GM18507 (cell line): ENCODE data around the gene ST7.
A peak's percentile ranks its signal among the peaks of the same experiment; 100 is the strongest.
"Not testable (repeated sequence)": the region's sequence is repeated elsewhere in the genome, so short reads cannot be mapped to it uniquely, and the experiment has no call there.

ENCODE experiments used
- DNase-seq: peaks from one replicate; pipeline ENCODE4 v3.0.0; 2011; ENCODE audit warnings: low read depth; ENCODE audit not compliant: insufficient read length; ENCODE audit errors: extremely low spot score
- FAIRE-seq: peaks from 2 replicates; lab custom pipeline; 2011; peaks lifted over from hg19 to GRCh38; lab: Jason Lieb, UNC

Gene ST7

DNA sequence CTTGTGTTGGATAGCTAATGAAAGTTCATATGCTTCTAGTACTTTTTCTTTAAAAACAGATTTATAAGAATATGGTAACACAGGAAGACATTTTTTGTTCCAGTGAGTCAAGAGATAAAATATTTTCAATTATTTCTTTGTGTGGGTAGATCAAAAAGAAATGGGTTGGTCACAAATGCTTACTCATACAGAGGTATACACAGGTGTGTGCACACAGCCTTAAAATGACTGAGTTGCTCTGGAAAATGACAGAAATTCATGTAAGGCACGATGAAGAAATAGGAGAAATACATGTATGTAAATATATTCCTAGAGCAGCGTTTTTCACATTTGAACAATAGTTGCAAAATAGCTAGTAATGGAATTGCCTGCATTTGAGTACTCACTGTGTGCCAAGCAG, 66.0 kb downstream of the ST7 start:
- FAIRE-seq (no peak), DNase-seq (no peak)

DNA sequence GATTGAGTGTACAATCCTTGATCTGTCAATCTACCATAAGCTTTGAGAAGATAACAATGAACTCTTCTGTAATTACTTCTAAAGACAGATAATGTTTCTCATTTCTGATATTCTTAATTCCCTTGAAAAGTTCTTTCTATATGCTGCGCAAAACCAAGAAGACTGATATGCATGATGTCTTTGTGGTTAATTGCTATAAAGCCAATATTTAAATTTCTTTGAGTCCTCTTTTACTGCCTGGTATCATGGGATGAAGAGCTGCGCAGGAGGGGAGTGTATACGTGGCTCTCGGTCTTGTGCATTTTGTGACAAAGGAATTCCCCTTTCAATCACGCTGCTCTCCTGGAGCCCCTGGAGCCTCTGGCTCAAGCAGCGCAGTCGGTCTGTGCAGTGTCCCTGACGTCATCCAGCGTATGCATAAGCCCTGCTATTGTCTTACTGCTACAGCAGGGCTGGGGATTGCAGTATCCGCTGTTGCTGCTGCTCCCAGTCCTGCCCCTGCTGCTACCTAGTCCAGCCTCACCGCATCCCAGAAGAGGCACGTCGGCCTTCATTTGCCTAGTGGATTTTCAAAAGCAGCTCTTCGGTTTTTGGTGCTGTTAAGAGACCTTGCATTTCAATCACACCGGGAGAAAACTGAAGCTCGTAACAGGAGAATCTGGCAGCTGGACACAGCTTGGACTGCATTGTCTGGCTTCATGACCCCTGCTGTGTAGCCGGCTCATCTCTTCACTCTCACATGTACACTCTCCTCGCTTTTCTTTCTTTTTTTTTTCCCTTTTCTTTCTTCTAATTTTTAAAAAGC, 66.7 kb downstream of the ST7 start:
- DNase-seq, result no peak
- no peak for FAIRE-seq

DNA sequence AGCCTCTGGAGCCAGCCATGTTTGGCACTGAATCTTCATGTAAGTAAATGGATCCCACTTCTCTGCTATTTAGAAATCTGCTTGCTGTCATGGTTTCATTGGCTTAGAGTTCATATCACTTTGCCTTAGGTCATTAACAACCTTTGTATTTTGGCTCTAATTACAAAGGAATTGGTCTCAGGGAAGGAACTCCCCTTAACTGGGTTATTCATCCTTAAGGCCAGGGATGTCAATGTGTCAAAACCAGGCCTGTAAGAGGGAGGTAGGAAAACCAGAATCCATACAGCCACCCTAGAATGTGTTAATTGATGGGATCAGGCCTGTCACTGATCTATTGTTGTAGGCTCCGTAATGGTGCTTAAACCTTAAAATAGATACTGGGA, 67.3 kb downstream of the ST7 start:
- DNase-seq, result no peak
- no peak for FAIRE-seq

DNA sequence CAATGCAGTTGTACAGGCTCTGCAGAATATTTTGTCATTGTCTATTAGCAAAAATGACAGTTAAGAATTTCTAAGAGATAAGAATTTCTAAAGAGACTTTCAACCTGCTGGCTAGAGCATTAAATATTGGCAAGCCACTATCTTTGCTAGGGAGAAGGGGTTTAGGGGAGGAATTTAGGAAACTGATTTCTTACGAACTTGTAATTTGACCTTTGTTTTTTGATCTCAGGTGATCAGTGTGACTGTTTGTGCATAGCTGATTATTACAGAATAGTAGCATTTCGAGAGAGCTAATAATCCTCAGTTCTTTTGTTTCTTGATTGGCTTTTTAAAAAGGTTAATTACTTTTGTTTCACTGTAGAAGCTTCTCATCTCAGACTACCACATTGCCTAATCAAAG, 68.1 kb downstream of the ST7 start:
- no peak for FAIRE-seq

DNA sequence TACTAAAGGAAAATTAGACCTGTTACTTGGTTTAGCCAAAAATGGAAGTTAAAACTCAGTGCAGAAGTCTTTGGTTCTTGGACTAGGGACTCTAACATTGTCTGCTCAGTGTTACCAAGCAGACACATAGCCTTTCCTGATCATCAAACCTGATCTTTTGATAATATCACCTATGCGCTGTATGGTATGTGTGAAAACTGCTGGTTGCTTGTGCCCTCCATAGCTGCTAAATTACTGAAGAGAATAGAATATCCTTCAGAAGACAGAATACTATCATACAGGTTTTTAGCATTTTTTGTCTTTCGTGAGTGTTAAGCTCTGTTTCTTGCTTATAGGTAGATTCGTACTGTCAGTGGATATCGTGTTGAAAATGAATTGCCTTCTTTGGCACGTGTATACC, 68.7 kb downstream of the ST7 start:
- DNase-seq, result no peak
- FAIRE-seq, result no peak

More for the DNA sequence above, 68.1 kb downstream of the ST7 start:
- no peak for DNase-seq

DNA sequence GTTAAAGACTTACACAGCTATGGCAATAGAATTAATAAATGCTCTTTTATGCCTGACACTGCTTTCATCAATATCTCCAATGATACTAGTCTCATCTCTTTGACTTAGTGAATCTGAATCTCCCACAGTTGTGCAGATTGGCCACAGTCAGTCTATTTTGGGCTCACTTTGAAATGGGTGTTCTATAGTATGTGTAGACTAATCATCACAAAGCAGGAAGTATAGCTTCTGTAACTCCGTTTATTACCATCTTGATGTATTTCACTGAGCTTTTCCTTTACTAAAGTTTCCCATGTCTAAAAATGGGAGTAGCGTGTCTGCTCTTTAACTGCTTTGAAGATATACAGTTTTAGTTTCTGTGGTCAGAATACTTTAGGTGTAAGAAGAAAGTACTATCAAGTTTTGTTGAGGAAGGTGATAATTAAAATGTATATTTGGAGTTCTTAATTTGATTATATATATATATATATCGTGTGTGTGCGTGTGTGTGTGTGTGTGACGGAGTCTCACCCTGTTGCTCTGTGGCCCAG, 70.1 kb downstream of the ST7 start:
- DNase-seq (no peak), FAIRE-seq (peak; percentile 56)

DNA sequence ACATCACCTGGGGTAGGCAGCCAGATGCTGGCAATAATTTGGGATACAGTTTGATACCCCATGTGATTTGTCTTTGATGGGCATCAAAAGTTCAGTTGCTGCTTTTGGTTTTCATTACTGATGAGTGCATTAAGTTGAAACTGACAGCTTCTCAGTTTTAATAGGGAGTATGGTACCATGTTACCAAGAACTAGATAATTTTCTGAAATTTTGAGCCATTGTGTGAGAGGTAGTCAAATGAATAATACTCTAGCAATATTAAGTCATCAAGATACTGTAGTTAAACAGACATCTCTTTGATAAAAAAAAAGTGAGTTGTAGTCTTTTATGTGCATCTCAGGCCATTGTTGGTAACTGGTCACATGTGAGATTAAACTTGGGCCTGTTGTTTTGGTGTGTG, 71.5 kb downstream of the ST7 start:
- FAIRE-seq, result peak; percentile 46

DNA sequence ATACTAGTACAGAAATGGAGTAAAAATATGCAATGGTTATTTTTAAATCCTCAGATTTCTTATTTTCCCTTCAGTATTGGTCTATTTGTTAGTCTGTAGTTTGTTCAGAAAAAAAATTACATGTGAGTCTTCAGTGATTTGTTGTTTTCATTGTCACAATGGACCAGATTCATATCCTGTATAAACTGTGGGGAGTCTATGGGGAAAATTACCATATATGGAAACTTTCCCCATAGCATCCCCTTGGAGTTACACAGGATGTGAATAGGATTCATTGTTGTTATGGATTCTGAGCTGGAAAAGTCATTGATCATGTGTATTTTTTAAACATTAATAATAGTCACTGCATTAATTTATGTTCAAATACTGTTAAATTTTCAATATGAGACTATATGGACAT, 72.6 kb downstream of the ST7 start:
- FAIRE-seq, result no peak
- no peak for DNase-seq

More for the DNA sequence above, 71.5 kb downstream of the ST7 start:
- no peak for DNase-seq

DNA sequence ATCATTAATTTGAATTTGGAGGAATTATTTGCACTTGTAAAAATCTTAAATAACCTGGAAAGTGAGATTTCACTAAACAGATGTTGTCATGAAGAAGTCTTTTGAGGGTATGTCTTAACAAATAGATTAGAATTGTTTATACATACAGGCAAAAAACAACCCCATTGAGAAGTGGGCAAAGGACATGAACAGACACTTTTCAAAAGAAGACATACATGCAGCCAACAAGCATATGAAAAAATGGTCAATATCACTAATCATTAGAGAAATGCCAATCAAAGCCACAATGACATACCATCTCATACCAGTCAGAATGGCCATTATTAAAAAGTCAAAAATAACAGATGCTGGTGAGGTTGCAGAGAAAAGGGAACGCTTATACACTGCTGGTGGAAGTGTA, 77.0 kb downstream of the ST7 start:
- not testable (repeated sequence) for FAIRE-seq, DNase-seq

DNA sequence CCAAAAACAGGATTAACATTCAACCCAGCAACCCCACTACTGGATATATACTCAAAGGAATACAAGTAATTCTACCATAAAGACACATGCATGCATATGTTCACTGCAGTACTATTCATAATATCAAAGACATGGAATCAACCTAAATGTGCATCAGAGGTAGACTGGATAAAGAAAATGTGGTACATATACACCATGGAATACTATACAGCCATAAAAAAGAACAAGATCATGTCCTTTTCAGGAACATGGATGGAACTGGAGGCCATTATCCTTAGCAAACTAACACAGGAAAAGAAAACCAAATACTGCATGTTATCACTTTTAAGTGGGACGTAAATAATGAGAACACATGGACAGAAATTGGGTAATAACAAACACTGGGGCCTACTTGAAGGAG, 77.5 kb downstream of the ST7 start:
- FAIRE-seq, DNase-seq: not testable (repeated sequence)

DNA sequence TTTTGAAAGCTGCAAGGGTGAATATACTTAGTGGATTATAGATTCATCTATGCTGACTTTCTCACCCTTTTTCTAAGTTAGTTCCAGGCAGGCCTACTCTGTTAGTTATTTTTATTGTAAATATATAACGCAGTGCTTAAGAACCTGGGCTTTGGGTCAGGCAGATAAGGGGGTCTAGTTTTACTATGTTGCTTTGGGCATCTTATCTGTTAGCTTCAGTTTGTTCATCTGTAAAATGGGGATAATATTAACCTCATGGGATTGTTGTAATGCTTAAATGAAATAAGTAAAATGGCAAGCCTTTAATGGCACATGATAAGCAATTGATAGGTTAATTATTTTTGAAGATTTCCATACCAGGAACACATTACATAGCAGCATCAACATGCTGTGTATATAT, 79.5 kb downstream of the ST7 start:
- DNase-seq, result no peak
- FAIRE-seq, result no peak

DNA sequence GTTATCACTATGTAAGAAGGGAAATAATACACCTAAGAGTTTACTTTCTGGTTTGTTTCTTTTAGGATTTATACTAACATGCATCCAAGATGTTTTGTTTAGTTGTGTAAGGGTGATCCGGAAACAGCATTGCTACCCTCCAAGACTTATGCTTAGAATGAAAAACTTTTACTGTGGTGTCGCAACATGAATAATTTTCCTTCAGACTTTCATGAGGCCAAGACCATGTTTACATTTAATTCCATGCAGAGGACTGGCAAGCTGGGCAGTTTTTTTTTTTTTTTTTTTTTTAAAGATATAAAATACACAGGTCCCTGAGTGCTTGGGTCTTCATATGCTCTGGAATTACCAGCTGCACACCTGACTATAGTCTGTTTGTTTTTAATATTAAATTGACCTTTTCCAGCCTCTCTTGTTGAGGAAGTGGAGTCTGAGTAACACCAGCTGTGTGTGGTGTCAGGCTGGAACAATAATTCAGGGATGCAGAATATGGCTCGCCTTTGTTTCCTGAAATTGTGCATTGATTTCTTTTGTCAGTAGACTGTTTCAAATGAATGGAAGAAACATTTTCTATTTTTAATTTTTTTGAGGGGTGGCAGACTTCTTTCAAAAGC, 81.7 kb downstream of the ST7 start:
- DNase-seq (no peak), FAIRE-seq (no peak)

DNA sequence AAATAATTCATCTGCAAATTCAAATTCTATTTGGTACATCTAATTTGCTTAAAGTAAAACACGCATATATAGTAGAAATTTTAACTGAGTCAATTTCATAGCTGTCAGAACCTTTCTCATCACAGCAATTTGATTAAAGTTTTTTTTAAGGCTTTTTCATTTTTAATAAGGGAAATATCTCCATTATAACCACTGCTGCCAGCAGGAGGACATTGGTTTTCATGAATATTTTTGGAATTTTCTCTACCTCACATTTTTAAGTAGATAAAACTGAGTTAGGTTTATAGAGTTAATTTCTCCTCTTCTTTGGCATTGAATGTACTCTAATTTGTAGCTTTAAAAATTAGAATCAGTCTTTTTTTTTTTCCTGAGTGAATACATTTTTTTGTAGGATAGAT, 82.2 kb downstream of the ST7 start:
- no peak for FAIRE-seq
- no peak for DNase-seq

DNA sequence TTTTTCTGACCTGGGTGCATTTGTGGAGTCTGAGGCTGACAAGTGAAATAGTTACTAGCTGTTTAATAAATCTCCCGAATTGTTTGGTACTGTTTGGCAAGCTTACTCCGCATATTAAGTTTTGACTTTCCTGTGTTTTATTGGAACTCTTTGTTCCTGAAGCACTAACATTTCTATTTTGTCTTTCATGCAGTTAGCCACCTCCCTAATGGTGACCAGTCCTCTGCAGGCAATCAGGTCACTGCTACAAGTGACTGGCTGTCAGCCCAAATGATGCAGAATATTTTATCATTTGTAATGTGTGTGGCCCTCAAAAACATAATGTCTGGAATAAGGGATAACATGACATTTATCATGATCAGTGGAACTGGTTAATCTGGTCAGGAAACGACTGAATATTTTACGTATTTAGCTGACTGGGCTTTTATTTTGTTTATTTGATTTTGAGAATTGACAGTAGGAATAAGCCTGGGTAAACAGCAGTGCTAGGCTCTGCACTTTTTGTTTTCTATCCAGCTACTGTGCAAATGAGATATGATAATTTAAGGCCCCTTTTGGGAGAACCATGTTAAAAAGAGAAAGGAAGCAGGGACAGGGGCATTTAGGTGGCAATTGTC, 82.9 kb downstream of the ST7 start:
- FAIRE-seq (no peak), DNase-seq (no peak)

DNA sequence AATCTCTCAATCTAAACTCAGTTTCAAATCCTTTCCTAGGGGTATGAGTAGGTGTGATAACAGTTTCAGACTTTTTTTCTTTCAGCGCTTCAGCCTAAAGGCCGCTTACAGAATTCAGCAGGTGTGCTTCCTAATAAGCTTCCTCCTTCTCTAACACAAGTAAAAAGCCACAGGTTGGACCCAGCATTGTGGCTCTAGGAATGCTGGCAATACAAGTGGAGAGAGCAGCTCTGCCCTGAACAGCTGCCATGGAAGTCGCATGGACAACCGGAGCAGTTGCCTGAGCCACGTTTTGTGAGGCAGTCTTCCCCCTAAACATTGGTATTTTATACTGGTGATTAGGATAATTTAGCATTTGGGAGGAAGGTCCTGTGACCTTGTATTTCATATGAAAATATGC, 83.5 kb downstream of the ST7 start:
- no peak for FAIRE-seq
- DNase-seq, result no peak

DNA sequence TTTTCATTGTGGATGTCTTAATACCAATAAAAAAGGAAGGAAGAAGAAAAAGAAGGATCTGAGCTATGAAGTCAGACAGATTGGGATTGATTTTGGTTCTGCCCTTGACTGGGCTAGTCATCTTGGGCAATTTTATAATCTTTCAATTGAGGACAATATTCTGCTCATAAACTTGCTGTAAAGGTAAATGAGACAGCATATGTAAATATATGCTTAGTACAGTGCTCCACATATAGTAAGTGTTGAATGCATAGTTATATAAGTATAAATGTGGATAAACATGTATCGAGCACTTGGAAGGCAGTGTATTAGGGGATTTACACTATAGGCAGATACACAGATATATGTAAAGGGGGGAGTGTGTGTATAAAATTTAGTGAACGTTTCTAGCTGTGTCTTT, 85.1 kb downstream of the ST7 start:
- DNase-seq (no peak), FAIRE-seq (no peak)

DNA sequence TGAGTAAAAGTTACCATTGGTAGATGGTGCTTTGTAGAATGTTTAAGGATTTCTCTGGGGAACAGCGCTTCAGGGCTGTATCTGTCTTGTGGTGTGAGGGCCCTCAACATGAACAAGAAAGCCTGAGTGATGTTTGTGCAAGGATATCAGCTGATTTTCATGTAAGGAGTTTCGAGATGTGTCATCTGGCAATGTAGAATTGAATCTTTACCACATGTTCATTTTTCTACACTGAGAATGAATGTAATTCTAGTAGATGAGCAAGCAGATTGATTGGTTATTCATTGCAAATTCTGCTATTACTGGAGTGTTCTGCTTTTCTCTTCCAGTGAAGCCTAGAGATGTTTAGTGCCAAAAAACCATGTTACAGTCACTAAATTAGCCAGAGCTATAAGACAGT, 87.7 kb downstream of the ST7 start:
- FAIRE-seq (peak; percentile 58), DNase-seq (peak; percentile 25)

DNA sequence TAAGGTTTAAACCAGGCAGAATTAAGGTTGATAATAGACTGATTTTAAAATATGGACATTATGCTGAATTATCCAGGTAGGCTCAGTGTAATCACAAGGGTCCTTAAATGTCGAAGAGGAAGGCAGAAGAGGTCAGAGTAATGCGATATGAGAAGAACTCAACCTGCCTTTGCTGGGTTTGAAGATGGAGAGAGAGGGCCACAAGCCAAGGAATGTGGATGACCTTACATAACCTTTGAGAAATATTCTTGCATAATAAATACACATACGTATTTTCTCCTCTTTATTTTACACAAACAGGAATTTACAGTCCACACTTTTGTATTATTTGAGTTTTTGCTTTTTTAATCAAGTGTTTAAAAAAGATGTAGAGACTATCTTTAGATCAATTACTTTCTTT, 88.5 kb downstream of the ST7 start:
- no peak for DNase-seq
- no peak for FAIRE-seq

DNA sequence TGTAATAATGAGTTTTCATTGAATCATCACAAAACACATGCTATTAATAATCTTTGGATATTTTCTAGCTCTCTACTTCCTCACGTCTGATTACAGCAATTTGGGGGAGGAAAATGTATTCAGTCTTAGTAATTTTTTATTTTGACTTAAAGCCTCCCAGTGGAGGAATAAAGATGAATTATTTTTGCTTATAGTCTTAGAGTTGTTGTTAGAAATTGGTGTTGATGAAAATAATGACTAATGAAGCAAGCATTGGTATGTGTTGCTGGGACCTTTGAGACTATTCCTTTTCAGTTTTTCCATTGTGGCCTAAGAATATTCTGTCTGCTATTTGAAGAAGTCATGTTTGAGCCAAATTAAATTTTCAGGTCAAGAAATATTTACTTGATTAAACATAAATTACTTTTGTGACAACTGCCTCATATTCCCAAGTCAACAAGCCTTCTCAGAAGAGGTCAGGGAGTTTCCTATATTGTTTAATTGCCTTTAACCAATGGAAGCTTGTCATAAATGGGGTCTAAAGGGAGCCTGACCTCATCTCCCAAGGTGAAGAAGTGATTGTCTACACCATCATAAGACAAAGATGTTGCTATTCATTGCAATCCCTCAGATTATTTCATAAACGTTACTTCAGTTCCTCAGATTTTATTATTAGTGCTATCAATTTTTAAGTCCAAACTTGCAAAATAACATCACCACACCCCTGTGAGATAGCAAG, 90.0 kb downstream of the ST7 start:
- DNase-seq (no peak), FAIRE-seq (no peak)

DNA sequence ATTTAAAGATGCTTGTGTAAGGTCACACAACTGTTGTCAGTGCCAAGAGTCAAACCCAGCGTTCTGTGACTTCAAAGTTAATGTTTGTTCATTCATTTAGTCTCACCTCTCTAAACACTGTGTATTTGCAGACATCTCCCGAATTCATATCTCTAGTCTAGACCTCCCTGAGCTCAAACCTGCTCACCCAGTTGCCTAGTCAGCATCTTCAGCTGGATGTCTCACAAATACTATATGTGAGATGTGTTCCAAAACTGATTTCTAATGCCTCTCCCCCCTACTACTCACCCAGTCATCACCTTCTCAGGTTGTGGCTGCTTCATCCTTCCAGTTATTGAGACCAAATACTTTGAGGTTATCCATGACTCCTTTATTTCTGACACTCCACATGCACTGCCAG, 91.4 kb downstream of the ST7 start:
- no peak for DNase-seq
- FAIRE-seq, result no peak
